Sigmoid colon (tissue), 7 donors: ENCODE data around the gene FGF8. TPM values are rescaled to one million over a fixed set of nuclear protein-coding genes. Genes with fewer than 3 reads are reported as not detected.
A peak's percentile ranks its signal among the peaks of the same experiment; 100 is the strongest.

ENCODE experiments used
- DNase-seq: peaks from one replicate; pipeline ENCODE4 v3.0.0-alpha.2; 2019
- H3K27ac ChIP-seq, 4 donors: fragments of 200-600 bp; sonication (generic); one replicate each; pipeline ENCODE4 v1.5.1; 2016 to 2019; ENCODE audit warnings: mild to moderate bottlenecking in 1 of 4
- H3K27me3 ChIP-seq, 3 donors: fragments of 200-600 bp; sonication (generic); one replicate each; pipeline ENCODE4 v1.5.1; 2019; ENCODE audit warnings: mild to moderate bottlenecking in 1 of 3
- H3K36me3 ChIP-seq, 4 donors: fragments of 200-600 bp; sonication (generic); one replicate each; pipeline ENCODE4 v1.5.1; 2016 to 2019
- H3K4me1 ChIP-seq, 4 donors: fragments of 200-600 bp; sonication (generic); one replicate each; pipeline ENCODE4 v1.5.1; 2017 to 2019
- H3K4me3 ChIP-seq, 4 donors: fragments of 200-600 bp; sonication (generic); one replicate each; pipeline ENCODE4 v1.5.1; 2017 to 2019; ENCODE audit warnings: mild to moderate bottlenecking in 2 of 4, moderate library complexity in 1 of 4
- H3K9me3 ChIP-seq, 4 donors: fragments of 200-600 bp in 3 of 4; sonication (generic) in 3 of 4; one replicate each; pipeline versions ENCODE4 v1.5.1 to v1.6.1; 2013 to 2019
- EP300 ChIP-seq, 4 donors: sonication (generic); formaldehyde crosslinking; IDR thresholded peaks; one replicate each; pipeline ENCODE4 v1.6.1; 2017; ENCODE audit warnings: antibody characterized with exemption in 4 of 4
- POLR2A ChIP-seq, 2 donors: fragments of 450-650 bp; IDR thresholded peaks; one replicate each; pipeline ENCODE4 v1.6.1; 2016; ENCODE audit warnings: antibody characterized with exemption in 2 of 2, mild to moderate bottlenecking in 2 of 2, moderate library complexity in 2 of 2
- POLR2AphosphoS5 ChIP-seq, 4 donors: sonication (generic); formaldehyde crosslinking; IDR thresholded peaks; one replicate each; pipeline ENCODE4 v1.6.1; 2017; ENCODE audit warnings: antibody characterized with exemption in 4 of 4
- WGBS, 2 donors: extraction: QIAGEN DNeasy Blood & Tissue Kit; methylation state at CpG; one replicate each; pipeline ENCODE4 v1.1.7; 2013; 5-methylcytosine and 5-hydroxymethylcytosine counted together
- intact Hi-C: fragments of 100-400 bp; cut with DNase I; formaldehyde crosslinking; loops from one replicate; pipeline ENCODE4 v1.15.1; 2023
- polyA plus RNA-seq, 3 donors: library from polyadenylated mRNA; stranded (reverse); fragments of 200-250 nt; gene quantifications; one replicate each; pipeline ENCODE4 v1.2.3, GENCODE V29; 2013
- total RNA-seq, 4 donors: library from RNA; depleted of rRNA; stranded (reverse); fragments of >200 nt; gene quantifications; one replicate each; pipeline ENCODE4 v1.1.0, GENCODE V29; 2016
- TF ChIP-seq, protein P1 (sequence below), 4 experiments: fragments of 450-650 bp in 3 of 4; fragments of 200-600 bp in 1 of 4; IDR thresholded peaks; one replicate each; pipeline ENCODE4 v1.5.1; 2016 to 2019; ENCODE audit warnings: antibody characterized with exemption in 4 of 4, mild to moderate bottlenecking in 3 of 4, moderate library complexity in 2 of 4
- donor health status: healthy with polysubstance abuse.
- donor health status: Bipolar disorder and iron deficiency.
- donor health status: healthy.

FGF8 gene
- total and polyA plus RNA-seq, 7 donors, result 0.10 TPM; not detected in 6

DNA sequence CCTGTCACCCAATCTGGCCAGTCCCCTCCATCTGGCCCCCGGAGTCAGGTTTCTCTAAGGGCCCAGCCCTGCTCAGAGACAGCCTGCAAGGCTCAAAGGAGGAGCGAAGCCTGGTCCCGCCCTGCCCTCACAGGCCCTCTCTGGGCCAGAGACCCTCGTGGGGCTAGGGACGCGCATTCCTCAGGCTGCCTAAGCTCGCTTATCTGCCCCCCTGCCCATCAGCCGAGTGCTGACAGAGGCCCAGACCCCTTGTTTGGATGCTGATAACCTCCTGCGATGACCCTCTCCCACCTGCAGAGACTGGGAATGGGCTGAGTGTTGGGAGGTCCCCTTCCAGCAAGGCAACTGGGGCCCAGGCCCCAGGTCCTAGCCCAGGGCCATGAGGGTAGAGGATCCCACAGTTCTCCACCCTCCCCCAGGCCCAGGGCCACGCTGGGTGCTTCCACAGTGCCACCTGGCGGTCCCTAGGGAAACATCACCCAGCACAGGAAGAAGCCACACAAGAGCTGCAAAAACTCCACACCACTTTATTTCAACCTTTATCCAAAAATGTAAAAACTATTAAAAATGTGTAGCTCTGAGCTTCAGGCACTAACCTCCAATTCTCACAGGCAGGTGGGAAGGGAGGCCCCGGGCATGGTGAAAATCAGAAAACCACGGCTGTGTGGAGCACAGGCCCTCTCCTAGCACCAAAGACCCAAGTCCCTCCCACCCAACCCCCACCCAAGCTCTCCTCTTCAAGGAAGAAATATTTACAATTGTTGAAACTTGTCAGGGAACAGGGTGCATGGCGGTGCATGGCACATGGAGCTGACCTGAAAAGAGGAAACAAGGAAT is 5.1 kb upstream of the FGF8 start:
- peaks cover 0 to 20% (median 5%) of the 10 kb centered on the region in 4 donors for H3K36me3 ChIP-seq
- H3K4me1 ChIP-seq, result peaks cover 0 to 65% (median 58%) of the 10 kb centered on the region in 4 donors
- 61 to 65% methylated on average over 14 of the region's 14 CpGs for WGBS, 2 donors
- TF ChIP-seq, protein P1, sequence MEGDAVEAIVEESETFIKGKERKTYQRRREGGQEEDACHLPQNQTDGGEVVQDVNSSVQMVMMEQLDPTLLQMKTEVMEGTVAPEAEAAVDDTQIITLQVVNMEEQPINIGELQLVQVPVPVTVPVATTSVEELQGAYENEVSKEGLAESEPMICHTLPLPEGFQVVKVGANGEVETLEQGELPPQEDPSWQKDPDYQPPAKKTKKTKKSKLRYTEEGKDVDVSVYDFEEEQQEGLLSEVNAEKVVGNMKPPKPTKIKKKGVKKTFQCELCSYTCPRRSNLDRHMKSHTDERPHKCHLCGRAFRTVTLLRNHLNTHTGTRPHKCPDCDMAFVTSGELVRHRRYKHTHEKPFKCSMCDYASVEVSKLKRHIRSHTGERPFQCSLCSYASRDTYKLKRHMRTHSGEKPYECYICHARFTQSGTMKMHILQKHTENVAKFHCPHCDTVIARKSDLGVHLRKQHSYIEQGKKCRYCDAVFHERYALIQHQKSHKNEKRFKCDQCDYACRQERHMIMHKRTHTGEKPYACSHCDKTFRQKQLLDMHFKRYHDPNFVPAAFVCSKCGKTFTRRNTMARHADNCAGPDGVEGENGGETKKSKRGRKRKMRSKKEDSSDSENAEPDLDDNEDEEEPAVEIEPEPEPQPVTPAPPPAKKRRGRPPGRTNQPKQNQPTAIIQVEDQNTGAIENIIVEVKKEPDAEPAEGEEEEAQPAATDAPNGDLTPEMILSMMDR (IDR thresholded peaks at IDR 0.05), result peak in 3 of 4 experiments; percentile 78 to 89 (median 81)
- no peak for TF ChIP-seq POLR2A (IDR thresholded peaks at IDR 0.05)
- TF ChIP-seq POLR2AphosphoS5 (IDR thresholded peaks at IDR 0.05), result no peak
- TF ChIP-seq EP300 (IDR thresholded peaks at IDR 0.05), result no peak
- H3K9me3 ChIP-seq, result no peaks in the 10 kb centered on the region
- peak; percentile 73 for DNase-seq
- H3K27me3 ChIP-seq, result peaks cover 15 to 41% (median 27%) of the 10 kb centered on the region in 3 donors
- no peak overlapping the region for H3K27ac ChIP-seq
- H3K4me3 ChIP-seq, result no peak overlapping the region
- intact Hi-C loops, result loop anchor here (1.0 to 10.0 kb wide), 6 partner anchors 36 to 566 kb away; partner anchors contain the start of genes DPCD, OGA and POLL

DNA sequence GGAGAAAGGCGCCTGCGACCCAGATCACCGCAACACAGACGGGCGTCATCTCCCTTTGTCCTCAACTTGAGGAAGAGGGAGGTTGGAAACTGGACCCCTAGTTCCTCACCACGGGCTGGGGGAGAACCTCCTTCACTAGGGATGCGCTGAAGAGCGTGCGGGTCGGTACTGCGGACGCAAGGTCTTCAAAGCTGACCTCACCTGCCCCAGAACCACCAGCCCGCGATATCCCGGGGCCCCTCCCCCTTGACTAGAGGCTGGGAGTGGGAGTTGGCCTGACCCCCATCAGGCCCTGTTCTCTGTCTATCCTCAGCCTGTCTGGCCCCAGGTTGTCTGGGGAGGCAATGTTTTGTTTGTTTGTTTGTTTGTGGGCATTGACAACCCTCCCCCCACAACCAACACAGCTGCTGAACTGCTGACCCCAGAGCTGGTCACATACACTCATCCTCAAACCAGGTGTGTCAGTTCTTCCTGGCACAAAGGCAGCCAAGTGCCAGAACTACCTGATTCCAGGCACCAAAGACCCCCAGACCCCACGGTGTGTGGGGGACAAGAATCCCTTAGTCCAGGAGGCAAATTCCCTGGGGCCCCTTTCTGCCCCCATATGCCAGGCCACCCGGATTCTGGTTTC is 4.4 kb upstream of the FGF8 start:
- no peak overlapping the region for H3K27ac ChIP-seq
- DNase-seq, result peak; percentile 61
- TF ChIP-seq POLR2A (IDR thresholded peaks at IDR 0.05) (no peak), EP300 (IDR thresholded peaks at IDR 0.05) (no peak), POLR2AphosphoS5 (IDR thresholded peaks at IDR 0.05) (no peak)
- TF ChIP-seq, protein P1 (IDR thresholded peaks at IDR 0.05), result no peak
- peaks cover 21 to 47% (median 35%) of the 10 kb centered on the region in 3 donors for H3K27me3 ChIP-seq
- WGBS, 2 donors, result 19 to 26% methylated on average over 17 of the region's 17 CpGs
- peaks cover 0 to 69% (median 65%) of the 10 kb centered on the region in 4 donors for H3K4me1 ChIP-seq
- H3K36me3 ChIP-seq, result peaks cover 0 to 13% (median 0%) of the 10 kb centered on the region in 4 donors
- peak overlapping the region; percentile 7 to 45 (median 36) for H3K4me3 ChIP-seq
- intact Hi-C loops, result loop anchor here (1.0 to 10.0 kb wide), 6 partner anchors 37 to 566 kb away; partner anchors contain the start of genes DPCD, OGA and POLL
- H3K9me3 ChIP-seq, result no peaks in the 10 kb centered on the region

- TF ChIP-seq POLR2A (IDR thresholded peaks at IDR 0.05), result no peak
- TF ChIP-seq, protein P1 (IDR thresholded peaks at IDR 0.05), result peak; percentile 52 to 91 (median 66)
- intact Hi-C loops, result loop anchor here (1.0 to 10.0 kb wide), 6 partner anchors 38 to 565 kb away; partner anchors contain the start of genes DPCD, OGA and POLL
- WGBS, 2 donors, result 1 to 2% methylated on average over 51 of the region's 51 CpGs
- Histone ChIP-seq H3K9me3 (no peaks in the 10 kb centered on the region), H3K4me3 (peak overlapping the region; percentile 7 to 45 (median 36)), H3K4me1 (peaks cover 0 to 74% (median 71%) of the 10 kb centered on the region in 4 donors), H3K27ac (no peak overlapping the region), H3K27me3 (peaks cover 27 to 54% (median 41%) of the 10 kb centered on the region in 3 donors), H3K36me3 (peaks cover 0 to 7% (median 0%) of the 10 kb centered on the region in 4 donors)
- peak; percentile 88 for DNase-seq
These were observed 3.8 kb upstream of the FGF8 start for GRCh38 chr10:101779544-101780186.

- no peaks in the 10 kb centered on the region for H3K9me3 ChIP-seq
- no peaks in the 10 kb centered on the region for H3K36me3 ChIP-seq
- peaks cover 0 to 79% (median 69%) of the 10 kb centered on the region in 4 donors for H3K4me1 ChIP-seq
- 2 to 5% methylated on average over 58 of the region's 58 CpGs for WGBS, 2 donors
- peak overlapping the region; percentile 7 to 45 (median 36) for H3K4me3 ChIP-seq
- intact Hi-C loops, result no loop called here
- TF ChIP-seq POLR2A (IDR thresholded peaks at IDR 0.05) (no peak), EP300 (IDR thresholded peaks at IDR 0.05) (no peak), POLR2AphosphoS5 (IDR thresholded peaks at IDR 0.05) (no peak)
- TF ChIP-seq, protein P1 (IDR thresholded peaks at IDR 0.05), result no peak
- H3K27ac ChIP-seq, result no peak overlapping the region
- peak; percentile 66 for DNase-seq
- H3K27me3 ChIP-seq, result peaks cover 34 to 61% (median 48%) of the 10 kb centered on the region in 3 donors
These were observed 3.0 kb upstream of the FGF8 start for GRCh38 chr10:101778781-101779543.
